NOMO-1 treated with DMSO at 0.1 percent for 48 hours (cell line): ENCODE measurements around the gene COL9A2.
A peak's percentile ranks its signal among the peaks of the same experiment; 100 is the strongest.
"Not testable (repeated sequence)": the region's sequence is repeated elsewhere in the genome, so short reads cannot be mapped to it uniquely, and the experiment has no call there.

Experiments used
- DNase-seq: peaks from one replicate; lab custom pipeline; 2025; ENCODE audit not compliant: unreplicated experiment; lab: John Stamatoyannopoulos, UW

COL9A2 gene

DNA sequence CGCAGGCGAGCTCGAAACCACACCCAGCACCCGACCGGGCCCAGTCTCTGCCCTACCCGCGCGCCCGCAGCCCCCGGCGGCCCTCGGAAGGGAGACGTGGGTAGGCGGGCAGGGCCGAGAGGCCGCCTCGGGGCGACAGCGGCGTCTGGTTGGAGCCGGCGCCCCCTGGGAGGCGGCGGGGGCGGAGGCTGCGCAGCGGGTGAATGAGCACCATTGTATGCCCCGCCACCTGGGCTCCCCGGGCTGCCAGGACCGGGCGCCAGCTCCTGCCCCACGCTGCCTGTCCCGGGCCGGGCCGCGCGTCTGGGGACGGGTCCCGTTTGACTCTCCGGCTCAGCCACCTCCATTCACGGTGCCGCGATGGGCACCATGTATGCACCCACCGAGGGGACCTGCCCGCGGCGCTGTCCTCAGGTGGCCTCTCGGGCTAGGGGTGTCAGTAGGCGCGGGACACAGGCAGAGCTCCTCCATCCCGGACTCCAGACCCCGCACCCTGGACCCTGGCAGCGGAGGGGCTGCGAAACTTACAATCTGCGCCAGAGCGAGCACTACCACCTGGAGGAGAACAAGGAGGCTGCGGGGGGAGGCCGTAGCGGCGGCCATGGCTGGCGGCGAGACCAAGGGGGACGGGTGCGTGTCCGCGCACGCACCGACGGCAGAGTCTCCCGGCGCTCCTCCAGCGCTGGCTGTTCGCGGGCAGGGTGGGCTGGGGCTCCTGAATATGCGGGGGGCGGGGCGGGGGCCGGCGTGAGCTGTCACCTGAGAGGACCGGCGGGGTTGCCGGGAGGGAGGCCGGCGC lies at the start of gene COL9A2:
TSS of gene COL9A2 (minus strand) at position 692 of the 799 bp plus-strand sequence. CDS start at position 603, 89 bp downstream.
- no peak for DNase-seq

DNA sequence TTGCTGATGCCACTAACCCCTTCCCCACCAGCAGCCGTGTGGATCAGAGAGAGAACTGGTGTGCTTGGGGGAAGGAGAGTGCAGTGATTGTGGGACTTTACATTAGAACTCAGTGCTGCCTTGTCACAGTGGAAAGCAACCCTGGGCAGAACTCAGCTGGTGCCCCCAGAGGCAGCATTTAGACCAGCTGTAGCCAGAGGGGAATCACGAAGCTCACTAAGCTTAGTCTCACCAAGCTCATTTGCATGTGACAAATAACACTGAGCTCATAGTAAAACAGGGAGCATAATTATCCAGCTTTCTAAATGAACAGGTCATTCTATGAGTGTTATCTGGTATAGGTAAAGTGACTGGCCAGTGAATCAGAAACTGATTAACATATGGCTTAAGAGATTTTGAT lies 46.6 kb upstream of the COL9A2 start:
- no peak for DNase-seq

DNA sequence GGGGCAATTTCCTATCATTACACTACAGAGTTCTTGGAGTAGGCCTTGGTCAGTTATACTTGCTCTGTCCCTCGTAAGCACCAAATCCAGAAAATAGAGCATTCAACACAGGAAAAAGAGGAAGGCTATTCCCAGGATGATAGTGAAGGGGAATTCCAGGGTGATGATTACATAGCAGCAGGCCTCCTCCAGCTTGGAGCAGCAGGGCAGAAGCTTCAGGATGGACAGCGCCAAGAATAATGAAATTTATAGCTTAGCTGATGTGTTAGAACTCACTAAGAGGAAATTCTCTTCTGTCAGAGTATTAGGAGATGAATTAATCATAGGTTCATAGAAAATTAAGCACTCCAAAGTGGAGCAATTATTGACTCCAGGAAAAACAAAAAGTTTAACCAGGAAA lies 45.6 kb upstream of the COL9A2 start:
- no peak for DNase-seq

DNA sequence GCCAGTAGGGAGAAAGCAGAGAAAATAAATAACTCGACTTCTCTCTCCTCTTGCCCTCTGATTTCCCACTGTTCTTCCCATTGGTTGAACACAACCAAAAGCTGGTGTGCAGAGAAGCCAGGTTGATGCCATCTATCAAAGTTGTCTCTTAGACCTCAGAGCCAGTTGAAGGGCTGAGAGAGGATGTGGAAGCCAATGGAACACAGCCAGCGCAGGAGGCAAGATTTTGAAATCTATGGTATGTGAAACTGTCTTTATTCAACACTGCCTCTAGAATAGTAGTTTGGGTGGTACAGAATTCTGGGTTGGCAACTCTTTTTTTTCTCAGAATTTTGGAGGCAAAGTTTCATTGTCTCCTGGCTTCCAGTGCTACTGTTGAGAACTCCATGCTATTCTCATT lies 45.1 kb upstream of the COL9A2 start:
- no peak for DNase-seq

DNA sequence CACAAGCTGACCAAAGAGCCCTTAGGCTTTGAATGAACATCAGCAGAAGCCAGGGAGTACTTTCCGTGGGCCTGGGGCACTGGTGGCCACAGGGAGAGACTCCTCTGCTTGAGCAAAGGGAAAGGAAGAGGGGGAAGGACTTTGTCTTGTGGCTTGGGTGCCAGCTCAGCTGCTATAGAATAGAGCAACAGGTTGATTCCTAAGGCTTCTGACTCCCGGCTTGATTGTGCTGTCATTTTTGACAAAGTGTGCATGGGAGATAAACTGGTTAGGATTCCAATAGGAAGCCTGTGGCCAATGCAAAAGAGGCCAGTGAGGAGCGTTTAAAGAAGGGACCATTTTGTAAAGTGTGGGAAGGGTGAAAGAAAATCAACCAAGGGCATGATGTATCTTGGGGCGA lies 44.6 kb upstream of the COL9A2 start:
- DNase-seq: no peak

DNA sequence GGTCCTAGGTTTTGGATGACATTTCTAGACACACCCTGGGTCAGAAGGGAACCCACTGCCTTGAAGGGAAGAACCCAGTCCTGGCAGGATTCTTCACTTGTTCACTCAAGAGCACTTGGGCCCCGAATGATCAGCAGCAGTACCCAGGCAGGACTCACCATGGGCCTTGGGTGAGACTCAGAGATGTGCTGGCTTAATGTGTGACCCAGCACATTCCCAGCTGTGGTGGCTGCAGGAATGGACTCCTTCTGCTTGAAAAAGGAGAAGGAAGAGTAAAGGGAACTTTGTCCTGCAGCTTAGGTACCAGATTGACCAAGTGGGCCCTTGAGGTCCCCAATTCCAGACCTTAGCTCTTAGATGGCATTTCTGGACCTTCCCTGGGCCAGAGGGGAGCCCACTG lies 44.1 kb upstream of the COL9A2 start:
- DNase-seq: no peak

DNA sequence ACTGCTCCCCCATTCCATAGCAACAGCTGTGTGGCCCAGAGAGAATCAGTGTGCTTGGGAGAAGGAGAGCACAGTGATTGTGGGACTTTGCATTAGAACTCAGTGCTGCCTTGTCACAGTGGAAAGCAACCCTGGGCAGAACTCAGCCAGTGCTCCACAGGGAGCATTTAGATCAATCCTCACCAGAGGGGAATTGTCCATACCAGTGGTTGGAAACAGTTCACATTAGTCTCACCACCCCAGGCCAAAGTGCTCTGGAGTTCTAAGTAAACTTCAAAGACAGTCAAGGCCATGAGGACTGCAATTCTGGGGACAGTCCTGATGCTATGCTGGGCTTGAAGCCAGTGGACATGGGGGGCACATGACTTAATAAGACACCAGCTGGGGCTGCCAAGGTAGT lies 43.5 kb upstream of the COL9A2 start:
- DNase-seq: no peak

DNA sequence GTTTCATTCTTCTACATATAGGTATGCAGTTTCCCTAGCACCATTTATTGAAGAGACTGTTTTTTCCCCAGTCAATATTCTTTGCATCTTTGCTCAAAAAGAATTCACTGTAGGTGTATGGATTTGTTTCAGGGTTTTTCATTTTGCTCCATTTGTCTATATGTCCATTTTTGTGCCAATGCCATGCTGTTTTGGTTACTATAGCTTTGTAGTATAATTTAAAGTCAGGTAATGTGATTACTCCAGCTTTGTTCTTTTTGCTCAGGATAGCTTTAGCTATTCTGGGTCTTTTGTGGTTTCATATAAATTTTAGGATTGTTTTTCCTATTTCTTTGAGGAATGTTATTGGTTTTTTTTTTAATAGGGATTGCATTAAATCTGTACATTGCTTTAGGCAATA lies 40.5 kb upstream of the COL9A2 start:
- no peak for DNase-seq

DNA sequence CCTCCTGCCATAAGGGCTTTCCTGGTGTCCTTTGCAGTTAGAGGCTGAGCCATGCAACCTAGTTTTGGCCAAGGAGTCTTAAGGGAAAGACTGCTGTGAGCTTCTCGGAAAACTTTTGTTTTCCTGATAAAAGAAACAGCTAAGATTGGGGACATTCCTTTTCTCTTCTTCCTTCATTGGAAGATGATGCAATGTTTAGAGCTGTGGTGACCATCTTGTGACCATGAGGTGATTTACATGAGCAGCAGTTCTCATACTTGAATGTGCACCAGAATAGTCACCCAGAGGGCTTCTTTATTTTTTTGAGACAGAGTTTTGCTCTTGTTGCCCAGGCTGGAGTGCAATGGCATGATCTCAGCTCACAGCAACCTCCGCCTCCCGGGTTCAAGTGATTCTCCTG lies 36.0 kb upstream of the COL9A2 start:
- no peak for DNase-seq

DNA sequence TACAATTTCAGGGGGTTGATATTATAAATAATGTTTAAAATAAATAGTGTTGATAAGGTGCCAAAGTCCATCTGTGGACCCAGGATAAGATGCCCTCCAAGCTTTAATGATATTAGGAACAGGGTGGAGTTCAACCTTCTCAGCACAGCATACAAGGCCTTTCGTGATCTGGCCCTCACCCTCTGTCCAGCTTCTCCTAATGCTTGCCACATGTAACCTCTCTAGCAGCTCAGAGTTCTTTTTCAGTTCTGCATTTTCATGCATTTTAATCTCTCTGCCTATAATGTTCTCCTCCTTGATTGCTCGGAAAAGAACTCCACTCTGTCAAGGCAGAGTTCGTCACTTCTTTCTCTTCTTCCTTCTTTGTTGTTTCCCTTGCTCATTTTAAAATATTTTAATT lies 35.0 kb upstream of the COL9A2 start:
- DNase-seq: peak; percentile 81

DNA sequence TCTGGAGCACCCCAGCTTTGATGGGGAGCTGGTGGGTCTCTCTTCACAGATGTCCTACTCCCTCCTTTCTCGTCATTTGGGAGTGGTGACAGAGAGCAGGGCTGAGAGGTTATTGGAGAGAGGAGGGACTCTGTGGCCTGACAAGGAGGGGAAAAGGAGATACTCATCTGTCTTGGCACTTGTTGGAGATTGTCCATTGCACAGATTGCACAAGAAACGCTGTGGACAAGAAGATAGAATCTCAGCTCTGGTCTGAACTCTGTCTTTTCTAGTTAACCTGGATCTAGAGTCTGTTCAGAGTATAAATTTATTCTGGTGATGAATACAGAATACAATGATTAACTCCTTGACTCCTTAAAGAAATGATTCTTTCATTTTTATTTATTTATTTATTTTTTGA lies 34.0 kb upstream of the COL9A2 start:
- DNase-seq: no peak

DNA sequence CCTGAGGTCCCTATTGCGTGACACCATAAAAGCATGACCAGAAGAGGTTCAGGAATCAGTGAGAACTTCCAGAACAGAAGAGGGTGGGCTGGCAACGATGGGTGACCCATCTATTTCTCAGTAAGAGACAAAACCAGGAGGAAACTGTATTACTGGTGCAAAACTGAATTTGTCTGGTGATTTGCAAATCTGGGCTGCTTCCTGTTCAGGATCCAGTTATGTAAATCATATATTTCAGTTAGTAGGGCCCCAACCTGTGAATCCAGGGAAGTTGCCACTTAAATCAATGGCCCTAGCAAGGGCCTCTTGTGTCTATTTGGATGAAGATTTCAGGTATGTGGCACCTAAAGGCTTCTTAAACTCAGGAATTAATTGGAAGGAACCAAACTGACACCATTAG lies 33.3 kb upstream of the COL9A2 start:
- no peak for DNase-seq

DNA sequence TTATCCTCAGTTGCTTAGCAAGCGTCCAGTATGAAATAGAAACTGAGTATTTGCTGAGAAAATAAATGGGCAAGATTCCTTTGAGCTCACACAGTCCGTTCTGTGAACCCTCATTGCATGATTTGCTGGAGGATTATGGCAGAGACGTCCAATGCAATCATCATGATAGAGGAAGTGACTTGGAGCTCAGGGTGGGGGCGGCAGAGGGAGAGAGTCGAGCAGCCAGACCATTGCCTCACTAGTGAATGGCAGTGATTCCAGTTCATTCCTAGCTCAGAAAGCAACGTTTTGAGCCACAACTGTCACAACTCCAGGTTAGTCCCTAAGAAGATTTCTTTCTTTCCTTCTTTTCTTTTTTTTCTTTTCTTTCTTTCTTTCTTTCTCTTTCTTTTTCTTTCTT lies 27.5 kb upstream of the COL9A2 start:
- DNase-seq: peak; percentile 76

DNA sequence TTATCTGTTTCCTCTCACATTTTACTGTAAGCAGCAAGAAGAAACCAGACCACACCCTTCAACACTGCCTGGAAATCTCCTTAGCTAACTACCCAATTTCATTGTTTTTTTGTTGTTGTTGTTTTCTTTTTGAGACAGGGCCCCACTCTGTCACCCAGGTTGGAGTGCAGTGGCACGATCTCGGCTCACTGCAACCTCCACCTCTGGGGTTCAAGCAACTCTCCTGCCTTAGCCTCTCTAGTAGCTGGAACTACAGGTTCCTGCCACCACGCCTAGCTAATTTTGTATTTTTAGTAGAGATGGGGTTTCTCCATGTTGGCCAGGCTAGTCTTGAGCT lies 25.3 kb upstream of the COL9A2 start:
- DNase-seq: not testable (repeated sequence)

DNA sequence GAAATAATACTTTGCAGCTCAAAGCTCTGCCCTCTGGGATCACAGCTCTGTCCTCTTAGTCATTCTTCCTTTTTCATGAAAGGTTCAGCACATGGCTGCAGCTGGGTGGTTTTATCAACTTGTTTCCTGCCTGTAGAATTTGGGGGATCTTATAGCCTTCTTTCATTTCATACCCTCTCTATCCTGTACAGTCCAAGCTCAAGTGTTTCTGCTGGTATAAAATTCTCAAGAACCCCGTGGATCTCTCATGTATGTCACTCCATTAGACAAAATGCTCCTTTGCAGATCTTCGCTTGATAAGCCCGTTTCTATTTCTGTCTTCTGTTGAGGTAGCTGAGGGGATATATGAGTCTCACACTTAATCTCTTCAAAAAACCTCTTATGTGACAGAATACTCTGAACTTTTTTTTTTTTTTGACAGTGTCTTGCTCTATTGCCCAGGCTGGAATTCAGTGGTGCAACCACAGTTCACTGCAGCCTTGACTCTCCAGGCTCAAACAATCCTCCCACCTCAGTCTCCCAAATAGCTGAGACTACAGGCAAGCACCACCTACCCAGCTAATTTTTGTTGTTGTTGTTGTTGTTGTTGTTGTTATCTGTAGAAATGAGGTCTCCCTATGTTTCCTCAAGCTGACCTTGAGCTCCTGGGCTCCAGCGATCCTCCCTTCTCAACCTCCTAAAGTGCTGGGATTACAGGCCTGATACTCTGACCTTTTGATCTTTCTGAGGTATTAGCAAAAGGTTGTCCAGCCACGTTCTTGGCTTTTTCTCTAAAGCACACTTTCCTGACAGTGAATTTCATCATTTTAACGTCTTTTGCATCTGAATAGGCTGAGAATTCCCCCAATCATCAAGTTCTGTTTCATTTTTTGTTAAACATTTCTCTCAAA lies 24.6 kb upstream of the COL9A2 start:
- peak; percentile 50 for DNase-seq

DNA sequence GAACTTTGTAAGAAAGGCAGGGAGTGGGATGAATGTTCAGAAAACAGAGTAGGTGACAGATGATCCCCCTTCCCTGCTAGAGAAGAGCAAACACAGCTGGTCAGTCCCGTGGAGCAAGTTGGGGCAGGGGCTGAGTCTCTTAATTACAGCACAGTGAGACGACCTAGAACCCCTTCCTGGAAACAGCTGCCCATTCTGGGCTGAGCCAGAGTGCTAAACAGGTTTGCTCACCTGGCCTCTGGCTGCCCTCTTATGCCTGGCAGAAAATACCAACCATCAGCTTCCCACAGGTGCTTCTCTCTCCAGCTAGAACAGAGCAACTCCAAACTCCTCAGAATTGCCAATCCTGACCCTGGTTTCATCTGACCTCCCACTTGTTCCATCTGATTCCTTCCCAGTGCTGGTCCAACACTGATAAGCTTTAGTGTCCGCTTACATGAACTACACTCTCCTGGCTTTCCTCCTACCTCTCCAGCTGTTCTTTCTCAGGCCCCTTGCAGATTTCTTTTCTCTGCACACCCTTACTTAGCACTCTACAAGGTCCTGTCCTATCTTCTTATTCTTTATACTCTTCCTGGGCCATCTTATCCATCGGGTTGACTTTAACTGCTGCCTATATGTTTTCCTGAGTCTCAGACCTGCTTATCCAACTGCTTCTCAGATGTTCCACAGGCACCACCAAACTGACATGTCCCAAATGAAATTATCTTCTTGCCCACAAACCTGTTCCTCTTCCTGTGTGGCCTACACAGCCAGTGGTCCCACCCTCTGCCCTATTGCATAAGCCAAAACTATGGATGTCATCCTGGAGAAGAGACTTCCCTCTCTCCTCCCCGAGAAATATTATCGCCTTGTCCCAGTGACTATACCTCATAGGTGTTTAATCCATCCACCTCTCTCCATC lies 22.6 kb upstream of the COL9A2 start:
- DNase-seq: no peak

DNA sequence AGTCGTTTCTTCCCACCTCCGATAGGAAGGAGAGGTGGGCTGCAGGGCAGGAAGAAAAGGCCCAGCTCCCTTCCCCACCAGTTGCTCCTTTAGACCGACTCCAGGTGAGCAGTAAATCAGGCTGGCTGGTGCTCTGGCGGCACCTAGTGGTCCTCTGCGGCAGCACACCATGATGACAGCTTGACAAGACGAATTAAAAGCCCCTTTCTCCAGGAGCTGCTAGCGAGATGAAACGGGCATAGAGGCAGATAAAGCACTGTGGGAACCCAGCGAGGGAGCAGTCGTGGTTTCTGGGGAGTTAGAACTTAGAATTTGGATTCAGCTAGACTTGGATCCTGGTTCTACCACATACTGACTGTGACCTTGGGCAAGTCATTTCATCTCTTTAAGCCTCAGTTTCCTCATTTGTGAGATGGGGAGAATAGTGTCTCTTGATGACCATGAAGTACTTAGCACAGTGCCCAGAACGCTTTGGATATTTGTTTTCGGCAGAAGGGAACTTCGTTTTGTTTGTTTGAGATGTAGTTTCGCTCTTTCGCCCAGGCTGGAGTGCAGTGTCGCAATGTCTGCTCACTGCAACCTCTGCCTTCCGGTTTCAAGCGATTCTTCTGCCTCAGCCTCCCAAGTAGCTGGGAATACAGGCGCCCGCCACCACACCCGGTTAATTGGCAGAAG lies 21.8 kb upstream of the COL9A2 start:
- DNase-seq: peak; percentile 65

DNA sequence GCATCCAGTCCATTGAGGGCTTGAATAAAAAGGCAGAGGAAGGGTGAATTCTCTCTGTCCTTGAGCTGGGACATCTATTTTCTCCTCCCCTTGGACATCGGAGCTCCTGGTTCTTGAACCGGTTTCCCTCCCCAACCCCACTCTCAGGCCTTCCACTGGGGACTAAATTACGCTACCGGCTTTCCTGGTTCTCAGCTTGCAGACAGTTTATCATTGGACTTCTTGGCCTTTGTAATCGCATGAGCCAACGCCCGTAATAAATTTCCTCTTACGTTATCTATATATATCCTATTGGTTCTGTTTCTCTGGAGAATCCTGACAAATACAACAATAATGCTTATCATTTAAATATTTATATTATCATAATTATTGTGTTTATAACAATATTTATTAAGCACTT lies 20.4 kb upstream of the COL9A2 start:
- no peak for DNase-seq

DNA sequence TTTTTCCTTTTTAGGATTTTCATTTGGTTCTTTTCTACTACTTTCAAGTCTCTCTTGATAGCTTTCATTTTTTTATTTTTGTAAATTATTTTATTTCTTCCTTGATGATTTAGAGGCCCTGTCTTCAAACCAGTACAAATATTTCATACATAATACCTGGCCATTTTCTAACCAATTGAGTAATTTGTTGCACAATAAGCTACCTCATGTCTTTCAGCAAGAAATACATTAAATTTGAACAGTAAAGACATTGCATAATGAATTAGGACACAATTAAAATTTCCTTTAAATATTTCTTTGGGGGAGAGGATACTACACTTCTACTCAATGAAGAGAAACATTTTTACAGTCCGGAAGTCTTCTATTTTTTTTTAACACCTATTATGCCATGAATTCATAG lies 15.6 kb upstream of the COL9A2 start:
- DNase-seq: no peak

DNA sequence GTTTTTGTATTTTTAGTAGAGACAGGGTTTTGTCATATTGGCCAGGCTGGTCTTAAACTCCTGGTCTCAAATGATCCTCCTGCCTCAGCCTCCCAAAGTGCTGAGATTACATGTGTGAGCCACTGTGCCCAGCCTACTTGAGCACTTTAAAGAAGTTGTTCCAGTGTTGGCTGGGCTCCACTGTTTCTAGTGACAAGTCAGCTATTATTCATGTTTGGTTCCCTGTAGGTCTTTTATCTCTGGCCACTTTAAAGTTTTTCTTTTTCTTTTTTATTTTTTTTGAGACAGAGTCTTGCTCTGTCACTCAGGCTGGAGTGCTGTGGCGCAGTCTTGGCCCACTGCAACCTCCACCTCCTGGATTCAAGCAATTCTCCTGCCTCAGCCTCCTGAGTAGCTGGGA lies 14.3 kb upstream of the COL9A2 start:
- not testable (repeated sequence) for DNase-seq
